ENCODE results near the gene LRIF1.

- TF ChIP-seq POLR2AphosphoS5 (IDR thresholded peaks at IDR 0.05) (no peak), POLR2A (IDR thresholded peaks at IDR 0.05) (no peak), CTCF (IDR thresholded peaks at IDR 0.05) (no peak), EP300 (IDR thresholded peaks at IDR 0.05) (no peak)
These were observed 36.1 kb downstream of the LRIF1 start for GRCh38 chr1:110927484-110928075.
